ENCODE measurements around the gene PTCD1.

GRCh38 chr7:99395616-99396327, 42.8 kb downstream of the PTCD1 start:
- no peak for TF ChIP-seq CTCF (conservative IDR thresholded peaks at IDR 0.05)
- TF ChIP-seq ZFX (IDR thresholded peaks at IDR 0.05) = no peak

Measured in C4-2B (cell line).